HG03108 (cell line): ENCODE results near the gene OXLD1.
"Not testable (repeated sequence)": the region's sequence is repeated elsewhere in the genome, so short reads cannot be mapped to it uniquely, and the experiment has no call there.

ENCODE experiments used
- ATAC-seq: cut with Tn5 transposase; IDR thresholded peaks from one replicate; pipeline ENCODE4 v1.9.1; 2021; ENCODE audit warnings: moderate library complexity; ENCODE audit not compliant: unreplicated experiment

Gene OXLD1

DNA sequence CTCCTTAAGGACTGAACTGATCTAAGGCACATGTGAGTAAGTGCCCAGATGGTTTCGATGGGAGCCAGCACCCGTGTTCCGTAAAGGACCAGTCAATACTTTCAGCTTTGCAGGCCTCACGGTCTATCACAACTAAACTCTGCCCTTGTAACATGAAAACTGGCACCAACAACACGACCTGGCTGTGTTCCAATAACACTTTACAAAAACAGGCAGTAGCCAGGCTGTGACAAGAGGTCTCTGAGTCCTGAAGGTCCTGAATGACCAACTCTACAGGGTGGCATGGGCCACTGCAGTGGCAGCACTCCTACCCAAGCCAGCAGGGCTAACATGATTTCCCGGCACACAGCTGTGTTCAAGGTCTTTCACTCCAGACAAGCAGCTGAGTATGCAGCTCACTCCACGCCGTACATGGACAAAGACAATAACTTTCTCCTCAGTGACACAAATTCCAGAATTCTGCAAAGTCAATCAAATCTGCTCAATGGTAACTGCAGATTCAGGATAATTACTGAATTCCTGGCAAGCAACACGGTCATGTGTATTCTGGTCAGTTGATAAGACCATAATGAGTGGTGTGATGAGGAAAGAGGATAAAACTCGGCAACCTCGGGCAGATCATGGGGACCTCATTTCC is 44.8 kb downstream of the OXLD1 start:
- no peak for ATAC-seq

DNA sequence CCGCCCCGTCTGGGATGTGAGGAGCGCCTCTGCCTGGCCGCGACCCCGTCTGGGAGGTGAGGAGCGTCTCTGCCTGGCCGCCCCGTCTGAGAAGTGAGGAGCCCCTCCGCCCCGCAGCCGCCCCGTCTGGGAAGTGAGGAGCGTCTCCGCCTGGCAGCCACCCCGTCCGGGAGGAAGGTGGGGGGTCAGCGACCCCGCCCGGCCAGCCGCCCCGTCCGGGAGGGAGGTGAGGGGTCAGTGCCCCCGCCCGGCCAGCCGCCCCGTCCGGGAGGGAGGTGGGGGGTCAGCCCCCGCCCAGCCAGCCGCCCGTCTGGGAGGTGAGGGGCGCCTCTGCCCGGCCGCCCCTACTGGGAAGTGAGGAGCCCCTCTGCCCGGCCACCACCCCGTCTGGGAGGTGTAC is 48.1 kb downstream of the OXLD1 start:
- not testable (repeated sequence) for ATAC-seq

DNA sequence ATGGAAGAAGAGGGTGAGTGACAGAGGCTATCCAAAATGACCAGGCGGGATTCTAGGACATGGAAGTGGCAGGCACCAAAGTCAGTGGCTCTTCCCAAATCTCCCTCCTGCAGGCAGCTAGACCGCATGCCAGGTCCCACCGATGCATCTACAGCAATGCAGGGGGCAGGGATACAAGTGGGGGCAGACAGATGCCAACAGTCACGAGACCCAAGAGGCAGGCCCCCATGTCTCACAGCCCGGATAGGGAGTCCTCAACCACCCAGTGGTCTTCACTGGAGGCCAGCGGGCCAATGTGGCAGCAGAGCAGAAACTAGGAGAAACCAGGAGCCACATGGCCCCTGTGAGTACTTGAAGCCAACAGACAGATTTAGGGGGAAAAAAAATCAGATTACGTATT is 49.5 kb downstream of the OXLD1 start:
- ATAC-seq = no peak

- no peak for ATAC-seq
These were observed 50.9 kb downstream of the OXLD1 start for GRCh38 chr17:81615401-81615930.
